HG03135 (cell line): ENCODE results near the gene IL12A.

ENCODE experiments used
- ATAC-seq: cut with Tn5 transposase; IDR thresholded peaks from one replicate; pipeline ENCODE4 v1.9.1; 2021; ENCODE audit warnings: mild to moderate bottlenecking, moderate library complexity; ENCODE audit not compliant: unreplicated experiment

IL12A gene

GRCh38 chr3:160023476-160023875 is 34.8 kb downstream of the IL12A start:
- ATAC-seq: no peak

GRCh38 chr3:160027541-160028195 is 39.0 kb downstream of the IL12A start:
- peak; percentile 83 for ATAC-seq

GRCh38 chr3:160035757-160036156 is 47.1 kb downstream of the IL12A start:
- ATAC-seq: no peak

GRCh38 chr3:160038862-160039562 is 50.4 kb downstream of the IL12A start:
- ATAC-seq: peak; percentile 52

- ATAC-seq: no peak
These were observed 51.5 kb downstream of the IL12A start for GRCh38 chr3:160040181-160040580.

- no peak for ATAC-seq
These were observed 52.8 kb downstream of the IL12A start for GRCh38 chr3:160041465-160041864.

- no peak for ATAC-seq
These were observed 55.5 kb downstream of the IL12A start for GRCh38 chr3:160044121-160044520.
